SK-N-MC (cell line): ENCODE measurements around the gene EFCAB6.

ENCODE experiments used
- DNase-seq: peaks from one replicate; pipeline ENCODE4 v3.0.0-alpha.2; 2011; ENCODE audit warnings: low read depth, low spot score
- H3K27ac ChIP-seq: fragments of 200-600 bp; sonication (generic); 2 replicates; pipeline ENCODE4 v1.5.1; 2016; ENCODE audit warnings: mixed run types
- H3K36me3 ChIP-seq: fragments of 200-600 bp; sonication (generic); 2 replicates; pipeline ENCODE4 v1.6.1; 2017; ENCODE audit warnings: antibody characterized with exemption, low read length, mixed read lengths; ENCODE audit not compliant: insufficient read depth
- H3K4me3 ChIP-seq: fragments of 200-600 bp; sonication (generic); 2 replicates; pipeline ENCODE4 v1.5.1; 2016
- H3K9ac ChIP-seq: fragments of 200-600 bp; sonication (generic); 2 replicates; pipeline ENCODE4 v1.8.0; 2017; ENCODE audit warnings: mixed run types, mixed read lengths; ENCODE audit not compliant: insufficient read length
- H3K9me3 ChIP-seq: fragments of 200-600 bp; sonication (generic); 2 replicates; pipeline ENCODE4 v1.6.1; 2017; ENCODE audit warnings: low read depth, mild to moderate bottlenecking, antibody characterized with exemption, low read length, moderate library complexity, mixed read lengths
- EZH2 ChIP-seq: fragments of 200-600 bp; sonication (generic); IDR thresholded peaks from one replicate; pipeline ENCODE4 v1.6.1; 2017; ENCODE audit warnings: antibody characterized with exemption
- FOXP2 ChIP-seq: optimal IDR thresholded peaks from 2 replicates; pipeline ENCODE3; 2011; ENCODE audit warnings: mild to moderate bottlenecking, moderate library complexity; ENCODE audit not compliant: insufficient read depth; ENCODE audit errors: extremely low read length, control extremely low read depth
- POLR2AphosphoS5 ChIP-seq: IDR thresholded peaks from 2 replicates; pipeline ENCODE4 v1.6.1; 2012; ENCODE audit warnings: mild to moderate bottlenecking, low read depth, low read length, borderline replicate concordance

The EFCAB6 gene

GRCh38 chr22:43750751-43751150 is 61.4 kb downstream of the EFCAB6 start:
- no peak for TF ChIP-seq POLR2AphosphoS5
- TF ChIP-seq FOXP2, result no peak
- no peak for TF ChIP-seq EZH2
- Histone ChIP-seq H3K27ac (no peak overlapping the region), H3K36me3 (no peaks in the 10 kb centered on the region), H3K4me3 (no peak overlapping the region), H3K9ac (no peak overlapping the region), H3K9me3 (no peaks in the 10 kb centered on the region)
- no peak for DNase-seq

GRCh38 chr22:43749473-43749872 is 62.6 kb downstream of the EFCAB6 start:
- Histone ChIP-seq H3K9me3 (no peaks in the 10 kb centered on the region), H3K4me3 (no peak overlapping the region), H3K36me3 (no peaks in the 10 kb centered on the region), H3K27ac (no peak overlapping the region), H3K9ac (no peak overlapping the region)
- no peak for DNase-seq
- TF ChIP-seq POLR2AphosphoS5 (no peak), FOXP2 (no peak), EZH2 (no peak)

GRCh38 chr22:43747877-43748276 is 64.2 kb downstream of the EFCAB6 start:
- H3K4me3 ChIP-seq, result no peak overlapping the region
- H3K9me3 ChIP-seq, result no peaks in the 10 kb centered on the region
- H3K27ac ChIP-seq, result no peak overlapping the region
- no peaks in the 10 kb centered on the region for H3K36me3 ChIP-seq
- no peak for DNase-seq
- H3K9ac ChIP-seq, result no peak overlapping the region
- TF ChIP-seq POLR2AphosphoS5 (no peak), EZH2 (no peak), FOXP2 (no peak)

- DNase-seq, result no peak
- H3K9me3 ChIP-seq, result no peaks in the 10 kb centered on the region
- no peaks in the 10 kb centered on the region for H3K36me3 ChIP-seq
- H3K27ac ChIP-seq, result no peak overlapping the region
- no peak for TF ChIP-seq POLR2AphosphoS5
- TF ChIP-seq FOXP2, result no peak
- no peak for TF ChIP-seq EZH2
- H3K4me3 ChIP-seq, result no peak overlapping the region
- H3K9ac ChIP-seq, result no peak overlapping the region
Measured at GRCh38 chr22:43747058-43747457, 65.0 kb downstream of the EFCAB6 start.

- TF ChIP-seq EZH2 (no peak), POLR2AphosphoS5 (no peak), FOXP2 (no peak)
- DNase-seq, result no peak
- no peak overlapping the region for H3K9ac ChIP-seq
- no peaks in the 10 kb centered on the region for H3K36me3 ChIP-seq
- no peak overlapping the region for H3K27ac ChIP-seq
- no peak overlapping the region for H3K4me3 ChIP-seq
- H3K9me3 ChIP-seq, result no peaks in the 10 kb centered on the region
Measured at GRCh38 chr22:43745783-43746356, 66.2 kb downstream of the EFCAB6 start.

GRCh38 chr22:43745411-43745770 is 66.7 kb downstream of the EFCAB6 start:
- no peak overlapping the region for H3K27ac ChIP-seq
- H3K4me3 ChIP-seq, result no peak overlapping the region
- H3K9ac ChIP-seq, result no peak overlapping the region
- DNase-seq, result no peak
- TF ChIP-seq EZH2, result no peak
- TF ChIP-seq POLR2AphosphoS5, result no peak
- no peak for TF ChIP-seq FOXP2
- no peaks in the 10 kb centered on the region for H3K36me3 ChIP-seq
- H3K9me3 ChIP-seq, result no peaks in the 10 kb centered on the region

- DNase-seq, result no peak
- no peak overlapping the region for H3K9ac ChIP-seq
- H3K9me3 ChIP-seq, result no peaks in the 10 kb centered on the region
- no peak overlapping the region for H3K4me3 ChIP-seq
- no peaks in the 10 kb centered on the region for H3K36me3 ChIP-seq
- H3K27ac ChIP-seq, result no peak overlapping the region
- TF ChIP-seq FOXP2 (no peak), POLR2AphosphoS5 (no peak), EZH2 (no peak)
Measured at GRCh38 chr22:43744700-43745410, 67.2 kb downstream of the EFCAB6 start.

GRCh38 chr22:43743929-43744643 is 68.0 kb downstream of the EFCAB6 start:
- DNase-seq, result no peak
- H3K27ac ChIP-seq, result no peak overlapping the region
- H3K4me3 ChIP-seq, result no peak overlapping the region
- no peak overlapping the region for H3K9ac ChIP-seq
- no peaks in the 10 kb centered on the region for H3K36me3 ChIP-seq
- no peak for TF ChIP-seq EZH2
- no peaks in the 10 kb centered on the region for H3K9me3 ChIP-seq

GRCh38 chr22:43743131-43743530 is 69.0 kb downstream of the EFCAB6 start:
- H3K36me3 ChIP-seq, result no peaks in the 10 kb centered on the region
- TF ChIP-seq EZH2 (no peak), POLR2AphosphoS5 (no peak), FOXP2 (no peak)
- DNase-seq, result no peak

More at GRCh38 chr22:43743131-43743530, 69.0 kb downstream of the EFCAB6 start:
- Histone ChIP-seq H3K9ac (no peak overlapping the region), H3K9me3 (no peaks in the 10 kb centered on the region), H3K4me3 (no peak overlapping the region), H3K27ac (no peak overlapping the region)
